Kidney capillary endothelial cell (primary cell): ENCODE results near the gene R3HDM2.

Experiments
- DNase-seq: peaks from one replicate; pipeline ENCODE4 v3.0.0-alpha.2; 2018; ENCODE audit warnings: low spot score

R3HDM2 gene

GRCh38 chr12:57240066-57240921 is 190.5 kb downstream of the R3HDM2 start:
- DNase-seq, result no peak

- DNase-seq, result no peak
Observed at GRCh38 chr12:57239587-57240065, 191.2 kb downstream of the R3HDM2 start.

- DNase-seq, result peak; percentile 90
Observed at GRCh38 chr12:57238854-57239554, 191.8 kb downstream of the R3HDM2 start.

- no peak for DNase-seq
Observed at GRCh38 chr12:57237932-57238853, 192.7 kb downstream of the R3HDM2 start.

GRCh38 chr12:57237596-57237931 is 193.3 kb downstream of the R3HDM2 start:
- DNase-seq, result no peak

GRCh38 chr12:57236925-57237595 is 193.8 kb downstream of the R3HDM2 start:
- DNase-seq, result no peak

- no peak for DNase-seq
Observed at GRCh38 chr12:57236201-57236924, 194.5 kb downstream of the R3HDM2 start.

- no peak for DNase-seq
Observed at GRCh38 chr12:57235728-57236131, 195.1 kb downstream of the R3HDM2 start.

GRCh38 chr12:57235017-57235727 is 195.7 kb downstream of the R3HDM2 start:
- no peak for DNase-seq

GRCh38 chr12:57234571-57235016 is 196.2 kb downstream of the R3HDM2 start:
- DNase-seq, result no peak

GRCh38 chr12:57234233-57234570 is 196.6 kb downstream of the R3HDM2 start:
- DNase-seq, result no peak

- DNase-seq, result no peak
Observed at GRCh38 chr12:57233357-57234232, 197.2 kb downstream of the R3HDM2 start.

- no peak for DNase-seq
Observed at GRCh38 chr12:57232156-57232756, 198.6 kb downstream of the R3HDM2 start.

- DNase-seq, result no peak
Observed at GRCh38 chr12:57231276-57232021, 199.4 kb downstream of the R3HDM2 start.

GRCh38 chr12:57230381-57231155 is 200.3 kb downstream of the R3HDM2 start:
- DNase-seq, result no peak

GRCh38 chr12:57229634-57230380 is 201.0 kb downstream of the R3HDM2 start, which contains the start of gene SHMT2:
Gene SHMT2, plus strand, starts transcription at chr12:57229711. Its CDS starts 68 bp downstream, at chr12:57229779.
- peak; percentile 98 for DNase-seq
